HG03103 (cell line): ENCODE data around the gene SRGAP3.
"Not testable (repeated sequence)": the region's sequence is repeated elsewhere in the genome, so short reads cannot be mapped to it uniquely, and the experiment has no call there.

ENCODE experiments used
- ATAC-seq: cut with Tn5 transposase; IDR thresholded peaks from one replicate; pipeline ENCODE4 v1.9.1; 2021; ENCODE audit warnings: low read depth; ENCODE audit not compliant: unreplicated experiment

Gene SRGAP3

DNA sequence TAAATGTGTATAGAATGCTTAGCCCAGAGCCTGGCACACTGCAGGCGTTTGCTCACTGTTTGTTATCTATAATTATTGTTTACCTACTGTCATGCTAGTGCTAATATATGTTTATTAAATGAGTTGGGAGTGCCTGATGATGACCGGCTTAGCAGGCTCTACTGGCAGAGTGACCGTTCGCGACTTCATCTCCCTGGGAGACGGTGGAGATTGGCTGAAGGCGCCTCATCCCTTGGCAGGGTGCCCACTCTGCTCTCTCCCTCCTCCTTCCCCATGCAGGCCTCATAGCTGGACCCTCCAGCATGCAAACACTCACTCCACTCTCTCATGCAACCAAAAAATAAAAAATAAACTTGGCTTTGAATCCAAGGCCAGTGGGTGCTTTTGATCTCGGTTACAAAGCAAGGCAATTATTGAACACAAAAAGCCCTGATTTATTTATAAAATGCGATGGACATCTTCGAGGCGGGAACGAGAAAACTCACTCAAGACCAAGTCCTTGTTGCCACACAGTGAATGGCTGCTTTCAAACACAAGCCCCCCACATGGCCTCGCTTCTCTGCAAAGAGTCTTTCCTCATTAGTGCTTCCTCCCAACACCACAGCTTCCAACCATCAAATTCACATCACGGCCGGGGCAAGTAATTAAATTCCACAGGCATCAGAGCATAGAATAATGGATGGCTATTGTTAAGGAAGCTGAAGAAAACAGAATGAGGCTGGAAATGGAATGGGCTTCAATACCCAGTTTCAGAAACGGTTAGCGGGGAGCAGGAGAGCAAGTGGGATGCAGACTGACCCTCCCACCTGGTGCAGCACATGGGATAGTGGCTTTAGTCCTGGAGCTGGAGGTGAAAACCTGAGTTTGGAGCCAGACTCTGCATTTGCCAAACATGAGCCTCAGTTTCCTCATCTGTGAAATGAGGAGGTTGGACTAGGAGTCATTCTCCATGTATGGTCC, 150.4 kb downstream of the SRGAP3 start:
- ATAC-seq = no peak

DNA sequence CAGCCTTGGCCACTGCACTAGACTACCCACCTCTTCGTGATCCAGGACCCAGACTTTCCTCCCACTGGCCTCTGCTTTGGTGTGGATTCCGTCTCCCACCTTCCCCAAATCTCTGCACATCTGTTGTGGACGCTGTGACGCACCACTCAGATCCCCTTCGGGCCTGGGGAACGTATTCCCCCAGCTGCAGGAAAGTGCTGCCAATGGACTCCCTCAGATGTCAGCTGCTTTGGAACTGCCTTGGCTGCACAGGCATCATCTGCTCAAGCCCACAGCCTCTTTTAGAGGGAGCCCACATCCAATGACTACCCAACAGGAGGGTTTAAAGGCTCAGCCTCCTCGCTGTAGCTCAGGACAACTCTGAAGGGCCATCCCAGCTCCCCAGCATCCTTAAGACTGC, 152.0 kb downstream of the SRGAP3 start:
- no peak for ATAC-seq

GRCh38 chr3:9091486-9092235, 157.8 kb downstream of the SRGAP3 start:
- ATAC-seq = no peak

DNA sequence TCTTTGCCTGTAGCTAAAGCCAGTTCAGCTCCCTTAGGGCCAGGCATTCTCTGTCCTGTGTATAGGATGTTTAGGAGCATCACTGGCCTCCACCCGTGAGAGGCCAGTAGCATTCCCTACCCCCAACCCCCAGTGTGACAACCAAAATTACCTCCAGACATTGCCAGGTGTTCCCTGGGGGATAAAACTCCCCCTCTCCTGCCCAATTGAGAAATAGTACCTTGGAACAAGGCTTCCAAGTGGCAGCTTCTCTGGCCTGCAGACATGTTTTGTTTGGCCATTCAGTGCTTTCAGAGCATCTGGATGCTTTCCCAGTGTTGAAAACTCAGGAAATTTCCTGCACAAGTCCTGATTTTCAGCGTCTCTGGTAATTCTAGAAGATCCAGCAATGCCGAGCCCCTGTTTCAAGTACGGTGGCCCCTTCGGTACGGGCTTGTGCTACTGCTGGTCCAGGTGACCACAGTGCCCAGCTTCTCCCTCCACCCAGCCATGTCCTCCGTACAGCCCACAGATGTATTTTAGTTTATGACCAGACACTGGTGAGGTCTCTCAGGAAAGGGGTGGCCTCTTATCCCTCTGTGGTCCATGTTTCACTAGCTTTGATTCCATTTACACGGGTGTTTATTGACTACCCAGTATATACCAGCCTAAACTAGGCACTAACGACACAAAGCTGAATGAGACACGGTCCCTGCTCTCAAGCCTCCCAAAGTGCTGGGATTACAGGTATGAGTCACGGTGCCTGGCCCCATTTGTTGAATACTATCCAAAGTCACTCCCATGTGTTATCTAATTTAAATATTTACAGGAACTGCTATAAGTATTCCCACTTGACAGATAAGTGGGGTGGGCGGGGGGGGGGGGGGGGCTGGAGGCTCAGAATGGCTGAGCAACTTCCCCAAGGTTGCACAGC, 160.7 kb downstream of the SRGAP3 start:
- no peak for ATAC-seq

GRCh38 chr3:9087831-9088413, 161.5 kb downstream of the SRGAP3 start:
- ATAC-seq = no peak

GRCh38 chr3:9085428-9085827, 164.0 kb downstream of the SRGAP3 start:
- not testable (repeated sequence) for ATAC-seq

- no peak for ATAC-seq
Measured at GRCh38 chr3:9081184-9081818, 168.1 kb downstream of the SRGAP3 start.

DNA sequence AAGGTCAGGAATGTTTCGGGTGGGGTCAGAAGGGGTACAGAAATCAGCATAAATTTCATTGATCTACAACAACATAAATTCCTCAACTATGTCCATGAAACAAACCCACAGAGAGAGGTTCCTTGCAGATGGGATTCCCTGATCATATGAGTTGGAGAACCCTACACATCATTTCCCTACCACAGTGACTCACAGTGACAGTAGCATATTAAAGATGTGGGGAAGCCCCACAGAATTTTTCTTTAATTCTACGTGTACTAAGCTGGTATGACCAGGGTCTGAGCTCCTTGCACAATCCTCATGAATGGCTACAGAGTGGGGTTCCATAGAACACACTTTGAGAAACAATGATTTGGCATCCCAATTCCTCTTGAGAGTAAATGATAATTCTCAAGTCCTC, 169.3 kb downstream of the SRGAP3 start:
- ATAC-seq = no peak

DNA sequence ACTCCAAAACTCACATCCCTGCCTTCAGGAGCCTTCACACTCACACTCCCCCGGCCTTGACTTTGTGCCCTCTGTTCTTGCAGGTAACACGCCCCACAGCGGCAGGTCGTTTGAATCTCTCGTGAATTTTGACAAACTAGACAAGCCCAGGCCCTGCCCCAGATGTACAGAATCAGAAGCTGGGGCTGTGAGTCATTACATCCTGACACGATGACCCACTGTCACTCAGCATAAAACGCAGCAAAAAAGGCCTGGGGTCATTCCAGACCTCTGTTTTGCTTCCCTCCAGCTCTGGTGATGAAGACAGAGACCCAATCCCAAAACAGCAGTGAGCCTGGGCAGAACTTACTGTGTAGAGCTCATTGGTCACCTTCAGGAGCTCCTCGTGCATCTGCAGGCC, 169.8 kb downstream of the SRGAP3 start:
- no peak for ATAC-seq

- no peak for ATAC-seq
Measured at GRCh38 chr3:9078561-9079240, 170.7 kb downstream of the SRGAP3 start.

DNA sequence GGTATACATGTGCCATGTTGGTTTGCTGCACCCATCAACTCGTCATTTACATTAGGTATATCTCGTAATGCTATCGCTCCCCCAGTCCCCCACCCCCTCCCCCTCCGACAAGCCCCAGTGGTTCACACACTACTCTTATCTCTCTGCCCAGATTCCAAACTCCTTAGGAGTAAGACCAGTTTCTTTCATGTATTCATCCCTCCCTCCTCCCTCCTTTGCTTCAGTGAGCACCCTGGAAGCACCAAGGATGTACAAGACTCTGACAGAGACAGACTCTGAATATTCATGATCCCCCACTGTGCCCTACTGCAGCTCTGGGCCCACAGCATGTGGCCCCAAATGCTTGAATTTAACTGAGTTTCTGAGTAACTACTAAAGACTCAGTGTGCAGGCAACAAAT, 172.4 kb downstream of the SRGAP3 start:
- ATAC-seq = no peak

DNA sequence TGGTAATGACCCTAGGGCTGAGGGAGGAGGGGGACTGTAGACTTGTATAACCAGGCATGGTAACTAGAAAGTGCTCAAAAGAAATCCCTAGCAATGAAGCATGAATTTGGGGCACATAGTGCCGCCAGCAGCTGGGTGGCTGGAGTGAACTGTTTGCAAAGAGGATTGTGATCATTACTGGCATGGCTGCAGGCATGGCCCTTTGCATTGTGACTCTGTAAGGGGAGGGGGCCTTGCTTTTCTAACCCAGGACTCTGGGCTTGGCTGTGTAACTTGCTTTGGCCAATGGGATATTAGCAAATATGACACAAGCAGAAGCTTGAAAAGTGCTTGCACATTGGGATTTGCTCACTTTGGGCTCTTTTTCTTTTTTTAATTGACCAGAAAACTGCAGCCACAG, 173.7 kb downstream of the SRGAP3 start:
- ATAC-seq = no peak

DNA sequence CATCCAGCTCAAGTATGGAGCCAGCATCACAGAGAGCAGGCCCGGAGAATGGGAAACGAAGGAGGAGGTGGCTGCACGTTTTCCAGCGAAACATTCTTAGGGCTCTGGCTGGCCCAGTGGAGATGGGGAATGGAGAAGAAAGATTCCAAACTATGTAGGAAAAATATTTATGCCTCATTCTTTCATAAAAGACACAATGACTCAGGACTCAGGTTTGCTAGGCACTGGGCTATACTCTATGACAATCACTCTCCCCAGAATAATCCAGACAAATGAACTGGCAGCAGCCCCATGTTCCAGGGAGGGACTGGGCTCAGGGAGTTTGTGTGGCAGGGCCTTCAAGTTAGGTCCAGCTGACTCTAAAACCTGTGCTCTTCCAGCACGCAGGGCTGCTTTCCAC, 175.4 kb downstream of the SRGAP3 start:
- no peak for ATAC-seq

DNA sequence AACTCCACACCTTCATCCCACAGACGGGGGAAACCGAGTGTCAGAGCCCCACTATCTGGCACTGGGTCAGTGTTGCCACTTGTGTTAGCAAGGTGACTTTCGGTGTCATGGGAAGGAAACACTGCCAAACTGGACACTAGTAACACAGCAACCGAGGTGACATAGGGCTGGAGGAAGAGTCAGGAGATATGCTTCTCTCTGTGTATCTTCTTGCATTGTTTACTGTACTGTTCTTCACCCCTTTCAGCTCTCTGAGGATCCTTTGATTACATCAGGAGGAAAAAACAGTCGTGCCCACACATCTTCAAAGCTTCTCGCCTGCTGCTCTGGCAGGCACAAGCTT, 176.8 kb downstream of the SRGAP3 start:
- ATAC-seq = no peak

- ATAC-seq = no peak
Measured at GRCh38 chr3:9071936-9072666, 177.3 kb downstream of the SRGAP3 start.

DNA sequence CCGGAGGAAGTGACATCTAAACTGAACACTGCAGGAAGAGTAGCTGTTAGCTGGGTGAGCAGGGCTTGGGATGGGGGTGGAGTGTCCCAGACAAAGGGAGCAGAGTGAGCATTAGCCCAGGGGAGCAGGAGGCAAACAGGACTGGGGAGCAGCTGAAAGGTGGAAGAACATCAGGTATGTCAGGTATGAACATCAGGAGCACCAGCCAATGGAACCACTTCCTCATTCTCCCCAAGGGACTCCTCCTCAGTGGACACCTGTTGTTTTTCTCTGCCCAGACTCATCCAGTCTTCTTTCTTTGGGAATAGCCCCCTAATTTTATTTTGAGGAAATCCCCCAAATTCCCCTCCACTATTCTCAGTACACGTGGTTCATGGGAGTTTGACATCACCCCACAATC, 178.5 kb downstream of the SRGAP3 start:
- ATAC-seq = no peak

- ATAC-seq = no peak
Measured at GRCh38 chr3:9069971-9070370, 179.5 kb downstream of the SRGAP3 start.

DNA sequence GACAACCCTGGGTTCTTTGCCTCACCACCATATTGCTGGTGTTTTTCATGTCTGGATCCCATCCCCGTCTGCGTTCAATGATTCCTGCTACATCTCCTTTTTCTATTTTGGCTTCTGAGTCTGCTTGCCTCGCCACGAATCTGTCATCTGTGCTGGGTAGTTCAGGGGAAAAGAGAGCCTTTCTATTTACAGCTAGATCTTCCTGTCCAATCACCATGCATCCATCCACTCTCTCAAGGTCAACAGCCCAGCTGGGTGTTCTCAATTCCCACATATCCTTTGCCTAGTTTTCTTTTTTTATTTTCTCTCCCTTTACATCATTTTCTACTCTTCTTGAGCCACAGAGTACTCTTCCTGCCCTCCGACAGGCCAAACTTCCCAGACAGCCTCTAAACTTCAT, 181.4 kb downstream of the SRGAP3 start:
- no peak for ATAC-seq
